Calu3 (cell line): ENCODE measurements around the gene RGS2. TPM values are rescaled to one million over a fixed set of nuclear protein-coding genes. Genes with fewer than 3 reads are reported as not detected.

Experiments used
- BruUV-seq: library from RNA; stranded (reverse); fragments of 400-500 nt; replicated peaks from 2 replicates; lab custom pipeline; 2021; lab: Mats Ljungman, UMichigan
- CTCF ChIA-PET: fragments of 300-600 bp; sonication (Branson Sonifier 250); formaldehyde crosslinking; loops from one replicate; lab custom pipeline; 2022; ENCODE audit warnings: antibody characterized with exemption; lab: Charles Lee
- DNase-seq: peaks from one replicate; pipeline ENCODE4 v3.0.0; 2022
- H3K27ac Mint-ChIP-seq: one replicate; pipeline ENCODE4 v1.8.0; 2022; ENCODE audit warnings: mixed read lengths; ENCODE audit not compliant: unreplicated experiment
- H3K27me3 Mint-ChIP-seq: one replicate; pipeline ENCODE4 v1.8.0; 2022; ENCODE audit warnings: mixed read lengths; ENCODE audit not compliant: unreplicated experiment
- H3K36me3 Mint-ChIP-seq: one replicate; pipeline ENCODE4 v1.8.0; 2022; ENCODE audit warnings: mild to moderate bottlenecking, moderate library complexity, mixed read lengths; ENCODE audit not compliant: insufficient read depth, unreplicated experiment
- H3K4me1 Mint-ChIP-seq: one replicate; pipeline ENCODE4 v1.8.0; 2022; ENCODE audit warnings: mild to moderate bottlenecking, low read depth, mixed read lengths; ENCODE audit not compliant: unreplicated experiment
- H3K4me3 Mint-ChIP-seq: one replicate; pipeline ENCODE4 v1.8.0; 2022; ENCODE audit warnings: mild to moderate bottlenecking, low read depth, moderate library complexity, mixed read lengths; ENCODE audit not compliant: unreplicated experiment
- H3K9me3 Mint-ChIP-seq: one replicate; pipeline ENCODE4 v1.8.0; 2022; ENCODE audit warnings: low read depth, mixed read lengths; ENCODE audit not compliant: unreplicated experiment
- intact Hi-C: fragments of 100-400 bp; cut with micrococcal nuclease; formaldehyde crosslinking; loops from one replicate; pipeline ENCODE4 v1.10.0; 2022; ENCODE audit not compliant: unreplicated experiment
- total RNA-seq: library from RNA; stranded (reverse); gene quantifications from 2 replicates; pipeline ENCODE4 v1.2.3, GENCODE V29; 2022
- TF ChIP-seq, protein P1 (sequence below): fragments of 200-600 bp; IDR thresholded peaks from one replicate; pipeline ENCODE4 v1.8.0; 2022; ENCODE audit warnings: antibody characterized with exemption; ENCODE audit not compliant: unreplicated experiment

The RGS2 gene
- total RNA-seq, 1 experiment from 2014 or later: 46.9 TPM

- Mint-ChIP-seq H3K27ac (no peak overlapping the region), H3K27me3 (no peaks in the 10 kb centered on the region), H3K36me3 (no peaks in the 10 kb centered on the region), H3K4me1 (no peaks in the 10 kb centered on the region), H3K9me3 (no peaks in the 10 kb centered on the region), H3K4me3 (no peak overlapping the region)
- intact Hi-C loops: no loop called here
- CTCF ChIA-PET: no interaction called here
- TF ChIP-seq, protein P1, sequence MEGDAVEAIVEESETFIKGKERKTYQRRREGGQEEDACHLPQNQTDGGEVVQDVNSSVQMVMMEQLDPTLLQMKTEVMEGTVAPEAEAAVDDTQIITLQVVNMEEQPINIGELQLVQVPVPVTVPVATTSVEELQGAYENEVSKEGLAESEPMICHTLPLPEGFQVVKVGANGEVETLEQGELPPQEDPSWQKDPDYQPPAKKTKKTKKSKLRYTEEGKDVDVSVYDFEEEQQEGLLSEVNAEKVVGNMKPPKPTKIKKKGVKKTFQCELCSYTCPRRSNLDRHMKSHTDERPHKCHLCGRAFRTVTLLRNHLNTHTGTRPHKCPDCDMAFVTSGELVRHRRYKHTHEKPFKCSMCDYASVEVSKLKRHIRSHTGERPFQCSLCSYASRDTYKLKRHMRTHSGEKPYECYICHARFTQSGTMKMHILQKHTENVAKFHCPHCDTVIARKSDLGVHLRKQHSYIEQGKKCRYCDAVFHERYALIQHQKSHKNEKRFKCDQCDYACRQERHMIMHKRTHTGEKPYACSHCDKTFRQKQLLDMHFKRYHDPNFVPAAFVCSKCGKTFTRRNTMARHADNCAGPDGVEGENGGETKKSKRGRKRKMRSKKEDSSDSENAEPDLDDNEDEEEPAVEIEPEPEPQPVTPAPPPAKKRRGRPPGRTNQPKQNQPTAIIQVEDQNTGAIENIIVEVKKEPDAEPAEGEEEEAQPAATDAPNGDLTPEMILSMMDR: no peak
- no peak for DNase-seq
- BruUV-seq: no TSS peak
Observed at GRCh38 chr1:192858456-192858855, 49.6 kb downstream of the RGS2 start.

- DNase-seq: no peak
- no peaks in the 10 kb centered on the region for H3K36me3 Mint-ChIP-seq
- no peak overlapping the region for H3K27ac Mint-ChIP-seq
- no peak overlapping the region for H3K4me3 Mint-ChIP-seq
- no TSS peak for BruUV-seq
- H3K27me3 Mint-ChIP-seq: no peaks in the 10 kb centered on the region
- no peaks in the 10 kb centered on the region for H3K9me3 Mint-ChIP-seq
- CTCF ChIA-PET: no interaction called here
- TF ChIP-seq, protein P1: no peak
- intact Hi-C loops: no loop called here
- no peaks in the 10 kb centered on the region for H3K4me1 Mint-ChIP-seq
Observed at GRCh38 chr1:192859808-192860207, 51.0 kb downstream of the RGS2 start.

DNA sequence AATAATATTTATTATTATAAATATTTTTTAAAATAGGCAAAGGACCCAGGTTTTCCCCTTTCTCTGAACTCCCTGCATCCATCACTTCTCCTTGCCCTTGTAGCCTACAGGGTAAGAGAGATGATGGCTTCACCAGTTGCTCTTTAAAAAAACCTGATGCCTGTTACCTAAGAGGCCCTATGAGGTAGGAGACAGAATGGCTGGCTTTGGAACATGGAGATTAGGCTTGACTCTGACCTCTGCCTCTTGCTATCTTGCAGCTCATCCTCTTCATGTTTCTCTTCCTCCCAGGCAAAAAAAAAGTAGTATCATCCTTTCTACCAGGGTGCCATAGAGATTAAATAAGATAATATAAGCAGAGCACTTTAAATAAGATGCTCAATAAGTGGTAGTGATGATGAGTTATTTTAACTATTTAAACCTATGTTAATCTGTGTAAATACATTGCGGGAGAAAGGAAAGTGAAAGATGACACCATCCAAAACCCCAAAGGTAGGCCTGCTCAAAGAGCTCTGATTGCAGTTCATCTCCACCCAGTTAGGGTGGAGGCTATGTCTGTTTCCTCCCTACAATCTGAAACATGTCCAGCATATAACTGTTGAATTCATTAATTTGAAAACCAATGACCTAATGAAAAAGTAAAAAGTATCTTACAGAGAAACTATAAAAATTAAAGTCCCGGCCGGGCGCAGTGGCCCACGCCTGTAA, 51.8 kb downstream of the RGS2 start:
- H3K36me3 Mint-ChIP-seq: no peaks in the 10 kb centered on the region
- BruUV-seq: no TSS peak
- H3K27ac Mint-ChIP-seq: no peak overlapping the region
- CTCF ChIA-PET: no interaction called here
- H3K9me3 Mint-ChIP-seq: no peaks in the 10 kb centered on the region
- no peak overlapping the region for H3K4me3 Mint-ChIP-seq
- intact Hi-C loops: no loop called here
- no peak for DNase-seq
- no peaks in the 10 kb centered on the region for H3K4me1 Mint-ChIP-seq
- H3K27me3 Mint-ChIP-seq: no peaks in the 10 kb centered on the region
- TF ChIP-seq, protein P1: no peak

- H3K27ac Mint-ChIP-seq: no peak overlapping the region
- intact Hi-C loops: no loop called here
- DNase-seq: no peak
- no peak overlapping the region for H3K4me3 Mint-ChIP-seq
- TF ChIP-seq, protein P1: no peak
- H3K36me3 Mint-ChIP-seq: no peaks in the 10 kb centered on the region
- CTCF ChIA-PET: no interaction called here
- BruUV-seq: no TSS peak
- no peaks in the 10 kb centered on the region for H3K9me3 Mint-ChIP-seq
- H3K27me3 Mint-ChIP-seq: no peaks in the 10 kb centered on the region
- no peaks in the 10 kb centered on the region for H3K4me1 Mint-ChIP-seq
Observed at GRCh38 chr1:192861860-192862259, 53.0 kb downstream of the RGS2 start.

Other genes with a start within 250 kb of the RGS2 start
- not detected in 2 replicates for gene RGS1, start 233.3 kb upstream of the RGS2 start, total RNA-seq
- gene RGS13, start 172.9 kb upstream of the RGS2 start, total RNA-seq: not detected in 2 replicates